Fibroblast of peridontal ligament (primary cell): Measurements from ENCODE around the gene IGFBP1.
"Not testable (repeated sequence)": the region's sequence is repeated elsewhere in the genome, so short reads cannot be mapped to it uniquely, and the experiment has no call there.

Source experiments
- DNase-seq: peaks from one replicate; pipeline ENCODE4 v3.0.0-alpha.2; 2010; ENCODE audit errors: extremely low read depth

Gene IGFBP1

DNA sequence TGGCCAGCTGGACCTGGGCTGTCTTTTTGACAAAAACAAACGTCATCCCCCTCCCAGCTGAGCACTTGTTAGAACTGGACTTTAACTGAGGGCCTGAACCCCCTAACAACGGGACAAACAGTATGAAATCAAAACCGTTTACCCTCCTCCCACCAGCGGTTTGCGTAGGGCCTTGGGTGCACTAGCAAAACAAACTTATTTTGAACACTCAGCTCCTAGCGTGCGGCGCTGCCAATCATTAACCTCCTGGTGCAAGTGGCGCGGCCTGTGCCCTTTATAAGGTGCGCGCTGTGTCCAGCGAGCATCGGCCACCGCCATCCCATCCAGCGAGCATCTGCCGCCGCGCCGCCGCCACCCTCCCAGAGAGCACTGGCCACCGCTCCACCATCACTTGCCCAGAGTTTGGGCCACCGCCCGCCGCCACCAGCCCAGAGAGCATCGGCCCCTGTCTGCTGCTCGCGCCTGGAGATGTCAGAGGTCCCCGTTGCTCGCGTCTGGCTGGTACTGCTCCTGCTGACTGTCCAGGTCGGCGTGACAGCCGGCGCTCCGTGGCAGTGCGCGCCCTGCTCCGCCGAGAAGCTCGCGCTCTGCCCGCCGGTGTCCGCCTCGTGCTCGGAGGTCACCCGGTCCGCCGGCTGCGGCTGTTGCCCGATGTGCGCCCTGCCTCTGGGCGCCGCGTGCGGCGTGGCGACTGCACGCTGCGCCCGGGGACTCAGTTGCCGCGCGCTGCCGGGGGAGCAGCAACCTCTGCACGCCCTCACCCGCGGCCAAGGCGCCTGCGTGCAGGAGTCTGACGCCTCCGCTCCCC, at the start of gene IGFBP1:
IGFBP1 (plus strand) TSS at position 304 of the 808 bp plus-strand sequence; CDS start at position 469, 165 bp downstream.
- DNase-seq: no peak

DNA sequence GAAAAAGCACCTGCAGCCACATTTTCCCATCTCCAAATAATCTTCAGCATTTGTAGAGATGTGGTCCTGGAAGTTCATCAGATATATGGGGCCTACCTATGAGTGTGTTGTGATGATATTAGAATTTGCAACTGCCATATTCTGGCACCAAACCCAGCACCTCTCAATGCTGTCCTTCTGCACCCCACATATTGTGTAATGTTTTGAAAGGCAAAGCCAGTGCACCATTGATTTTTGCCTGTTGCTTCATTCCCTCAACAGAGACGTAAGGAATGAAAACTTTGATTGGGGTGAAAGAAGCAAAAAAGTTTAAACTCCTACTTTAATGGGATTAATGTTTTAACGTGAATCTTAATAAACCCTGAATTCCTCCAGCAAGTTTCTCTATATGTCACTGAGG, 49.4 kb upstream of the IGFBP1 start:
- not testable (repeated sequence) for DNase-seq

DNA sequence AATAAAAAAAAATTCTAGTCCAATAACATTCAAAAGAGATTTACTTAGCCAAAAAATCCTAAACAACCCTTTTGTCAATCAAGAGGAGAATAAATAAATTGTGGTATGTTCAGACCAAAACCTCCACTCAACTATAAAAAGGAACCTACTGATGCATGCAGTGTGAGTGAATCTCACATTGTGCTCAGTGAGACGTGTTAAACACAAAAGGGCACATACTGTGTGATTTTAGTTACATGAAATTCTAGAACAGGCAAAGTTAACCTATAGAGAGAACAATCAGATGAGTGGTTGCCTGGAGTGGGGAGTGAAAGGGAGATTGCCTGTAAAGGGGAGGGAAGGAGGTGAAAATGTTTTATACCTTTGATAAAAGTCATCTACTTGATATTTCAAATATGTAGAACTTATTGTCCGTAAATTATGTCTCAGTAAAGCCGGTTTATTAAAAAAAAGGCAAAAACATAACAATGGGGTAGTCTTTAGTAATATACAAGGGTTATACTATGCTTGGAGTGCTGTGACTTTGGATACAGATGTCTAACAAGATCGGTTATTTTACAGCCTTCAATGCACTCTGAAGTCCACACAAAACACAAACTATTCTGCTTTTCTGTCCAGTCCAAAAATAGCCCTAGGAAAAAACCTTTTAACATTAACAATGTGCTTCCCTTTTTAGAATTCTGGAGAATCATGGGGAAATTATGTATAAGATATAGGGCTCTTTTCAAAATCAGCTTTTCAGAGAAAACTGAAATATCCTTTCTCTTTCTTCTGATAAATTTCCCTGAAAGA, 46.2 kb upstream of the IGFBP1 start:
- DNase-seq: not testable (repeated sequence)

DNA sequence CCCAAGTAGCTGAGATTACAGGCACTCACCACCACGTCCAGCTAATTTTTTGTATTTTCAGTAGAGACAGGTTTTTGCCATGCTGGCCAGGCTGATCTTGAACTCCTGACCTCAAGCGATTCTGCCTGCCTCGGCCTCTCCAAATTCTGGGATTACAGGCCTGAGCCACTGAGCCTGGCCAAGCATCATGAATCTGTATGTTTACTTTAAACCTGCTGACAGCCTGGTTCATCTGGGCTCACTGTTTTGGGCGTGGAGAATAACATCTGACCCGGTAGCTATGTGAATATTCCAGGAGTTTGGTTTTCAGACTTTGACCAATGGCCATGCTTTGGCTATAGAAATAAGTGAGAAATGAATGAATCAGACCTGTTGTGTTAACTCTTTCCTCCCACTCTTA, 41.8 kb upstream of the IGFBP1 start:
- DNase-seq: not testable (repeated sequence)

DNA sequence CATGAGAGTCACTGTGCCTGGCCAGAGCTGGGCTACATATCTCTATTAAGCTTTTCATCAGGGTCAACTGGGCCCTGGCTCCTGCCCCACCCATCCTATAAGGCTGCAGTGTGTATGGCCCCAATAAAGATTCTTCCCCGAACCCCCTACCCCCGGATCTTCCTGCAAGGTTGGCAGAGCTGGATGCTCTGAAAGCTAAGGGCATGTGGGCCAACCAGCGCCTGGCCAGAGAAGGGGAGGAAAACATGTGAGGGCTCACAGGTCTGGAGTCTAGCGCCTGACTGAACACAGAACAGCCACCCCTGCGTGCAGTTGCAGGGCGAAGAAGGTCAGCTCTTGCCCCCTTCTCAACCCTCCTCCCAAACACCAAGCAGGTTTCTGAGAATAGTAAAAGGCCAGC, 39.6 kb upstream of the IGFBP1 start:
- DNase-seq: not testable (repeated sequence)

DNA sequence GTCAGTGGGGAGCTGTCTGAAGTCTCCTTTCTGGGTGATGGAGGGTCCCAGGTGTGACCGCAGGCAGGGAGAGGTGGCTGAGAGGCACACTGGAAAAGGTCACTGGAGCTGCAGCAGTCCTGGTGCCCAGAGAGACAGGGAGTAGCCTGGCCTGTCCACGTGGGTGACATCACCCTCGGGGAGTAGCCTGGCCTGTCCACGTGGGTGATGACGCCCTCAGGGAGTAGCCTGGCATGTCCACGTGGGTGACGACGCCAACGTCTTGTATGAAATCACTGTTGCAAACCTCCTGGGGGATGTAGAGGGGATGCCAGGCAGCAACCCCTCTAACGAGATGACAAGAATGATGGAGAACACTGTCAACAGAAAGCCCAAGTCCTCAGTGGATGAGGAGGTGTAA, 35.3 kb upstream of the IGFBP1 start:
- not testable (repeated sequence) for DNase-seq

DNA sequence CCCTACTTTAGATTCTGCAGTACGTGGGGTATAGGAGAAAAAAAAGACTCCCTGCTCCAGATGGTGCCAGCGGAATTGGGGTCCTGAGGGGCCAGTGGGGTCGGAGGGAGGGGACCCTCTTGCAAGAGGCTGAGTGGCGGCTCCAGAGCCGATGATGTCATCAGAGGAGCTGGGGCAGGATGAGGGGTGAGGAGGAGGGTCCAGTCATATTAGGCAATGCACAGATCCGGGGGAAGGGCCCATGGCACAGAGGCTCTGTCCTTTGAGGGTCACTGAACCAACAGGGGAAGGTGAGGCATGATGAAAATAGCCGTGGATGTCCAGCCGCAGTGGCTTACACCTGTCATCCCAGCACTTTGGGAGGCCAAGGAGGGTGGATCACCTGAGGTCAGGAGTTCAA, 34.8 kb upstream of the IGFBP1 start:
- not testable (repeated sequence) for DNase-seq

DNA sequence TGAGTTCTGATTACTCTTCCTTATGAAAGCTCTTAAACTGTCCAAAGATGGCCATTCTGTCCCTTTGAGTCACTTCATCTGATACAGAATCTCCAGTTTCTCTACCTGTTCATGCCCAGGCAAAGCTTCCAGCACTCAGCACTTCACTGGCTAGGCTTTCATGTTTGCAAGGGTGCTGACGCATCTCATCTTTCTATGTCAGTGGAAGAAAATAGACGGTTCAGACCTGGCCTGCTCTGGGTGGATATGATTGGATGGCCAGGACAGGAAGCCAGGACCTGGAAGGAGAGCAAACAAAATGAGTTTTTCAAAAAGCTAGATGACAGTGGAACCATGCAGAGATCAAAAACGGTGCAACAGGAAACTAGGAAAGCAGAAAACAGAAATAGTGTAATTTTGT, 32.6 kb upstream of the IGFBP1 start:
- not testable (repeated sequence) for DNase-seq

DNA sequence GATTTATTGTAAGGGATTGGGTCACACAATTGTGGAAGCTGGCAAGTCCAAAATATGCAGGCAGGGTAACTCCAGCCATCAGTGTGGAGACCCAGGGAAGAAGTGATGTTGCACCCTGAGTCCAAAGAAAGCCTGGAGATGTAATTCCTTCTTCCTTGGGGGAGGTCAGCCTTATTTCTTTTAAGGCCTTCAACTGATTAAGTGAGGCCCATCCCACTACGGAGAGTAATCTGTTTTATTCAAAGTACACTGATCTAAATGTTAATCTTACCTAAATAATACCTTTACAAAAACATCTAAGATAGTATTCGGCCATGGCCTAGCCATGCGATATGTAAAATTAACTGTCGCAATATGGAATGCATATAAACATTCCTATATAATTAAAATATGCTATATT, 31.4 kb upstream of the IGFBP1 start:
- not testable (repeated sequence) for DNase-seq

DNA sequence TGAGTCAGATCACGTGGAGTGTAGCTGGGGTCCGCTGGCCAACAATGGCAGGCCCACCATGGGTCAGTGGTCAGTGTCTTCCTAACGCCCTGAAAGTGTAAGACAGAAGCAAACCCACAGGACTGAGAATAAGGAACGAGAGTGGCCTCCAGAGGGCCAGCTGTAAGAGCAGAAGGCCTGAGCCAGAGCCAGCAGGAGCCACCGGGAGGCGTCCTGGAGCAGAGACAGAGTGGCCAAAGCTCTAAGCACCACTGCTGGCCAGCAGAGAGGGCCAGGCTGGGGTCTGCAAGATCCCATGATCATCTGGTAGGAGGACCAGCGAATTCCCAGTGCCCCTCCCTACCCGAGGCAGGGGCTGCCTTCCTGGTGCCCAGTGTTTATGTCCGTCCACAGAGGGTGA, 24.6 kb upstream of the IGFBP1 start:
- no peak for DNase-seq

DNA sequence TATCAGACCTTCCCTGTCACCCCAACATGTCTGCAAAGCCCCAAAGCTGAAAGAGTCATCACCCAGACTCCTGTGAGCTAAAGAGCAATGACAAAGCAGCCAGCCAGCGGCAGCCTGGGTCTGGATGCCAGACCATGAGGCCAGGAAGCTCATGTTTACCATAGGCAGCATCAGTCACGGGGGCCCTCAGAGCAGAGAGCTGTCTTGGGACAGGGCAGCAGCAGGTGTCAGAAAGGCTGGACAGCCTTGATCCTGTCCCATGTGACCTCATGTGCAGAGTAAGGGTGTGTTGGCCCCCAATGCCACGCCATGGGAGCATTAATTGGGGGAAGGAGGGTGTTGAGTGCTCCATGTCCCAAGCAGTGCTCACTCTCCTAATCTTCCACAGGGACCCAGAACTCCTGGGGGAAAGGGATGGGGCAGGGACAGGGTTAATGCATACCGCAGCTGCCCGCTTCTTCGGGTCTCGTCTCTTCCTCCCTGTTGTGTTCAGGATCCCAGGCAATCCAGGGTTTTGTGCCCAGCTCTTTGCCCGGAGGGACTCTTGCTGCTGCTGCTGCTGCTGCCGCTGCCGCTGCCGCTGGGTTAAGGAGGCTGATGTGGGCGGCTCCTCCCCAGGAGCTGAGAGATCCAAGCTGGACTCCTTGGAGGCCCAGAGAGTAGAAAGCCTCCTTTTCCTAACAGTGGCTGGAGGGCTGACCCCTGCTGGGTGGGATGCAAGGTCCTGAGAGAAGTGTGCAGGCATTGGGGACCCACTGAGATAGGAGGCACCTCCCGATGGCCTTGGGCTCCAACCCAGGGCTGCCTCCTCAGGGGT, 22.5 kb upstream of the IGFBP1 start:
- DNase-seq: no peak

DNA sequence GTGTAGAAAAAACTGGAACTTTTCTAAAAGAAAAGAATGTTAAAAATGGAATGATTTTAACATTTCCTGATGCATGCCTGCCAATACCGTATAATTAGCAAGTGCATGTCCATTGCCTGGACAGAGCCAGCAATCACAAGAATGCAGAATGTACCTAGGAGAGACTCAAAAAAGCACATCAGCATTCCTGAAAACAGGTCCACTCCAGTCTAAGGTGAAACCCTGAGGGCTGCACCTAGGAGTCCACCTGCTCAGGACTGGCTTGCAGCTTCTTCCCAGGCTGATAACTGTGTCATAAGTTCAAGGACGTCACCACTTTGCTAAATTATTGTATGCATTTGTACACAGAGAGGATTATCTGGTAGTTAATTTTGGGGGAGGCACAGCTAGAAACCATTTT, 20.8 kb upstream of the IGFBP1 start:
- DNase-seq: no peak

DNA sequence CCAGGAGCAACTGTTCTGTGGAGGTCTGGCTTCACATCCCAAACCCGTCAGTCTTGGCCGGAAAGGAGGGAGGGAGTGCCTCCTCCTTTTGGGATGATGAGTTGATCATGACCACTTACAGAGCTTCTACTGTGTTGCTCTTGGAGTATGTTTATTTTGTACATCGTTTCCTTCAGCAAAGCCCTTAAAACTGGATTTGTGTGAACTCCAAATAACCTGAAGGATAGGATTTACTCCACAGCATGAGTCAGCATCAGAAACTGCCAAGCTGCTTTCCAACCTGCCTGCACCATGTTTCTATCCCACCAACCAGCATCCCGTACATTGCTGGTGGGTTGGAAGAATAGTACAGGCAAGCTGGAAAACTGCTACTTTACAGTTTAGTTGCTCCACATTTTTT, 18.9 kb upstream of the IGFBP1 start:
- DNase-seq: peak; percentile 61

DNA sequence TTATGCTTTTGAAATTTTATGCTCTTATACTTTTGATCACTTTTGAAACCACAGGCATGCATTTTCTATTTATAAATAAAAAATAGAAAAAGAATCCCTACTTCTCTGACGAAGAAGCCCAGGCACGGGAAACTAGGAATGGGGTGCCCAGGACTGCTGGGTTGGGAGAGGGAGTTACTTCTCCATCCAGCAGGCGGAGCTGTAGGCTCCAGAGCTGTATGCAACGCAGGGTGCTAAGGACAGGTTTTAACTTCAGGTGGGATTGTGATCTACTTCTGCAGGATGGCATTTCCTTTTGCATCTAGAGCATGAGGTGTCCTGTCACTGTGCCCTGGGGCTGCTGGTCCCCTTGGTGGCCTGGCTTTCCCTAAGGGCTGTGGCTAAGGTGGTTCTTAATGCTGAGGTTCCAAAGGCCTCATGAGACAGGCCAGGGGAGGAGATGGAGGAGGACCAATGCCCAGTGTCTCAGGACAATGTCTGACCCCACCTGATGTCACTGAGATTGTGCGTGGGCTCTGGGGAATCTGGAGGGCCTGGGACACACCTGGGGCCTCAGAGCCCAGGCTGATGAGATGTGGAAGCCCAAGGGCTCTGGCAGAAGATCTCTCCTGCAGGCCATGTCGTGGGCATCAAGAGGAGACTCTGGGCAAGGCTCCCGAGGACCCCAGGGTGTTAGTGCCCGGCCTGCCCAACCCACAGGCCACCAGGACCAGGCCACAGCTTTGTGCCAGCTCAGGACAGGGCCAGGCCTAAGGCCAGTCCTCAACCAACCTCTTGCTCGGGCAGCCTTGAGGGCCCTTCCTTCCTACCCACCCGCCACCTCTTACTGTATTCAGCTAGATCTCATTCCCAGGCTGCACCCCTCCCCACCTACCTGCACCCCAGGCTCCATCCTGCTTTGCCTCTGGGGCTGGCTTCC, 15.9 kb upstream of the IGFBP1 start:
- no peak for DNase-seq

DNA sequence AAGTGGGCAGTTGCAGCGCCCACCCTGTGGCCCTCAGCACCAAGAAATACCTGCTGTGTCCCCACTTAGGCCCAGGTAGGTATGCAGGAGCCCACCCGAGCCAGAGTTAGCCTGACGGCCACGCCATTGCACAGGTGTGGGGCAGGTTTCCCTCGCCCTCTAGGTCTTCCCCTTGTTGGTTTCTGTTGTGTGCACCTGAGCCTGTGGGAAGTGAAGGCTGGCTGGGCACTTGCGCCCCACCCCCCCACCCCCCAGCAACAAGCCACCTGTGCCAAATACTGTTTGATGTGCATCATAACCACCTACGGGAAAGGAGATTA, 15.3 kb upstream of the IGFBP1 start, which contains the start of gene CCDC201:
CCDC201 (minus strand) TSS at position 48 of the 320 bp plus-strand sequence. CDS start 75 bp downstream, outside the sequence.
- DNase-seq: no peak

DNA sequence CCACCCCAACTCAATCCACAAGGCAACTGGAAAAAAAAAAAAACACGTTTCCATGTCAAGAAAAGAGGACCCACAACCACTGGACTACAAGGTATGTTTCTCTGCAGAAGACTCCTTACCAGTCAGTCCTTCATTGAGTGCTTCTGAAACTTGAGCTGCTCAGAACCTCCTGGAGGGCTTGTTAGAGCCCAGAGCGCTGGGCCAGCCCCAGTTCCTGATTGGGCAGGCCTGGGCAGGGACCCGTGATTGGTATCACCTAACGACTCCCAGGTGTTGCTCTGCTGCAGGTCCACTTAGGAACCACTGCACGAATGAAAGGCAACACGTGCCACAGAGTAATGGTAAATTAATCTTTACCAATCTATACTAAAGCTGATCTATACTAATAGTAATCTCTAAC, 14.9 kb upstream of the IGFBP1 start:
- no peak for DNase-seq

DNA sequence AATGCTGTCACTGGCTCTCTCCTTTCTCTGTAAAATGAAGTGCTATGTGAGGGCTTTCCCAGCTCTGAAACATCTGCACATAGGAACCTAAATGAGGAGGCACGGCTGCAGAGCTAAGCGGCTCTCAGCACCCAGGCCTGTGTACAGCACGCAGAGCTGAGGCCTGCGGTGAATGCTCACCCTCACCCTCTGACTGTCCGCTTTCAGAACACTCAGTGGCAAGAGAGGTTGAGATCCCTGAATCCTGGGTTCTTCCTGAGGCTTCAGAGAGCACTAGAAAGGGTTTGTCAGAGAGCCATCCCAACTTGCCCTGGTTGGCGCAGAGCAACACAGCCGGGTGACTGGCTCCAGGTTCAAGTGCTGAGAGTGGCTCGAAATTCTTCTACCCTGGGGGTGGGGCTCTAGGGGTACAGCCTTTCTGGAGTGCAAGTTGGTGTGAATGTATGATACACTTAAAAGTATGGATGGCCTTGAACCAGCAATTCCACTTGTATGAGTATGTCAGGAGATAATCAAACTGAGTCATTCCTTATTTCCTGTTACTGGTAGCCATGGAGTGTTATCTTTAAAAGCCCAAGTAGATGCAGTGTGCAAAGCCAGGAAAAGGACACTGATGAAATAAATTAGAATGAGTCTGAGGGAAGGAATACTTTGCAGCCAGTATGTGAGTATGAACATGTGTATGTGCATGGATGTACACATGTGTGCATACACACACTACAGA, 13.7 kb upstream of the IGFBP1 start:
- peak; percentile 64 for DNase-seq

DNA sequence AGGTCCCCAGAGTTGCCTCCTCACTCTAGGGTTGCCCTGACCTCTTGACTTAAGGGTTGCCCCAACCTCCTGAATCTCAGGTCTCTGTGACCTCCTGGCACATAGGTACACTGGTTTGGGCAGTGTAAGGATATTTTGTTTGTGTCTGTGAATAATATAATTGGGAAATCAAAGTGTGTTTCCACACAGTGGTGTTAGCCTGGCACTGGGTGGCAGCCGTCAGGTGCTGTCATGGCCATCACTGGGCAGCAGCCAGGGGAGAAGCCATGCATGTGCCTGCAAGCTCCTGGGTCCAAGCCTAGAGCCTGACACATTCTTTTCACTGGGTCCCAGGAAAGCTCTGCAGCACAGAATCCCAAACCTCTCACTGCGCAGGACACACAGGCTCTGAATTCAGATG, 11.8 kb upstream of the IGFBP1 start:
- no peak for DNase-seq

DNA sequence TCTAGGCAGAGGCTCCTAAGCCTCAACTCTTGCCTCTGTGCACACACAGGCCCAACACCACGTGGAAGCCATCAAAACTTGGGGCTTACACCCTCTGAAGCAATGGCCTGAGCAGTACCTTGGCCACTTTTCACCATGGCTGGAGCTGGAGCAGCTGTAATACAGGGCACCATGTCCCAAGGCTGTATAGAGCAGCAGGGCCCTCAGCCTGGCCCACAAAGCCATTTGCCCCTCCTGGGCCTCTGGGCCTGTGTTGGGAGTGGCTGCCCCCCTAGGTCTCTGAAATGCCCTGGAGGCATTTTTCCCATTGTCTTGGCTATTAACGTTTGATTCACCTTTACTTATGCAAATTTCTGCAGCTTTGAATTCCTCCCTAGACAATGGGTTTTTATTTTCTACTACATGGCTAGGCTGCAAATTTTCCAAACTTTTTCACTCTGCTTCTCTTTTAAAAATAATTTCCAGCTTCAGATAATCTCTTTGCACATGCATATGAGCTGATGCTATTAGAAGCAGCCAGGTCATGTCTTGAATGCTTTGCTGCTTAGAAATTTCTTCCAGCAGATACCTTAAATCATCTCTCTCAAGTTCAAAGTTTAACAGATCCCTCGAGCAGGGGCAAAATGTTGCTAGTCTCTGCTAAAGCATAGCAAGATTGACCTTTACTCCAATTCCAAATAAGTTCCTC, 9.7 kb upstream of the IGFBP1 start:
- no peak for DNase-seq

DNA sequence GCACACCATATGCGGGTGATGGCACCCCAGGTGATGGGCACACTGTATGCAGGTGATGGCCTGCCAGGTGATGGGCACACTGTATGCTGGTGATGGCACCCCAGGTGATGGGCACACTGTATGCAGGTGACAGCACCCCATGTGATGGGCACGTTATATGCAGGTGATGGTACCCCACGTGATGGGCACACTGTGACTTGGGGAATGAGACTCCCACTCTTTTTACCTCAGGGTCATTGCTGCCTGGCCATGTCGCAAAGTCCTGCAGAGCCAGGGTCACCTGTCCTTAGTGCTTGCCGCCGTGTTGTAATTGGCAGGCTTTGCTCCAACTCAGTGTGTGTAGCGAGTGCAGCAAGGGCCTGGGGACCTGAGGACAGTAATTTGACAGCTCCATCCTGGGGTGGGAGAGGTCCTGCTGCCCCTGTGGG, 7.8 kb upstream of the IGFBP1 start:
- no peak for DNase-seq
